ENCODE measurements around the gene PLCD3. TPM values are rescaled to one million over a fixed set of nuclear protein-coding genes. Genes with fewer than 3 reads are reported as not detected.

Gene PLCD3
- polyA plus RNA-seq, 1 donor from 2014 or later = 1.3 TPM

- TF ChIP-seq TAF1 (IDR thresholded peaks at IDR 0.05; ENCODE audit: low read depth) (no peak), POLR2AphosphoS5 (IDR thresholded peaks at IDR 0.05) (no peak), SMC3 (conservative IDR thresholded peaks at IDR 0.05; ENCODE audit: poor library complexity) (no peak), CTCF (IDR thresholded peaks at IDR 0.05; ENCODE audit: poor library complexity, severe bottlenecking) (no peak), MXI1 (conservative IDR thresholded peaks at IDR 0.05; ENCODE audit: poor library complexity, severe bottlenecking) (no peak), EP300 (conservative IDR thresholded peaks at IDR 0.05; ENCODE audit: poor library complexity, severe bottlenecking) (no peak), RAD21 (conservative IDR thresholded peaks at IDR 0.05) (no peak), EZH2 (IDR thresholded peaks at IDR 0.05; ENCODE audit: borderline replicate concordance, insufficient read depth, low read length, poor library complexity, severe bottlenecking) (no peak), REST (IDR thresholded peaks at IDR 0.05; ENCODE audit: borderline replicate concordance) (no peak)
- no peaks in the 10 kb centered on the region for H3K36me3 ChIP-seq (ENCODE audit: insufficient read depth, low read length)
- H3K27me3 ChIP-seq (ENCODE audit: insufficient read depth, low read depth, low read length) = no peaks in the 10 kb centered on the region
- H3K9ac ChIP-seq (ENCODE audit: low read length) = no peak overlapping the region
- no peaks in the 10 kb centered on the region for H3K9me2 ChIP-seq (ENCODE audit: insufficient read depth, low read length)
- H3K4me2 ChIP-seq (ENCODE audit: low read length) = no peak overlapping the region
- no peak overlapping the region for H2AFZ ChIP-seq (ENCODE audit: low read depth, low read length)
- no peak overlapping the region for H3K27ac ChIP-seq (ENCODE audit: low read length)
- H3F3A ChIP-seq (ENCODE audit: insufficient read depth, low read length, poor library complexity, severe bottlenecking) = no peaks in the 10 kb centered on the region
- no peaks in the 10 kb centered on the region for H4K20me1 ChIP-seq (ENCODE audit: insufficient read depth)
- no peaks in the 10 kb centered on the region for H3K79me2 ChIP-seq (replicated peaks; ENCODE audit: insufficient read depth, low read length)
- H3K4me3 ChIP-seq (ENCODE audit: low read length) = no peak overlapping the region
- H3K9me3 ChIP-seq (ENCODE audit: low read length) = no peaks in the 10 kb centered on the region
Observed at GRCh38 chr17:45170931-45171337, 38.6 kb upstream of the PLCD3 start.

- H3F3A ChIP-seq (ENCODE audit: insufficient read depth, low read length, poor library complexity, severe bottlenecking) = no peaks in the 10 kb centered on the region
- no peaks in the 10 kb centered on the region for H3K9me2 ChIP-seq (ENCODE audit: insufficient read depth, low read length)
- no peaks in the 10 kb centered on the region for H3K9me3 ChIP-seq (ENCODE audit: low read length)
- no peak overlapping the region for H3K4me2 ChIP-seq (ENCODE audit: low read length)
- no peaks in the 10 kb centered on the region for H3K27me3 ChIP-seq (ENCODE audit: insufficient read depth, low read depth, low read length)
- H2AFZ ChIP-seq (ENCODE audit: low read depth, low read length) = no peak overlapping the region
- H3K27ac ChIP-seq (ENCODE audit: low read length) = no peak overlapping the region
- H3K36me3 ChIP-seq (ENCODE audit: insufficient read depth, low read length) = no peaks in the 10 kb centered on the region
- H3K4me3 ChIP-seq (ENCODE audit: low read length) = no peak overlapping the region
- H3K9ac ChIP-seq (ENCODE audit: low read length) = no peak overlapping the region
- TF ChIP-seq MXI1 (conservative IDR thresholded peaks at IDR 0.05; ENCODE audit: poor library complexity, severe bottlenecking) (no peak), REST (IDR thresholded peaks at IDR 0.05; ENCODE audit: borderline replicate concordance) (no peak), CTCF (IDR thresholded peaks at IDR 0.05; ENCODE audit: poor library complexity, severe bottlenecking) (no peak), POLR2AphosphoS5 (IDR thresholded peaks at IDR 0.05) (no peak), SMC3 (conservative IDR thresholded peaks at IDR 0.05; ENCODE audit: poor library complexity) (no peak), RAD21 (conservative IDR thresholded peaks at IDR 0.05) (no peak), EP300 (conservative IDR thresholded peaks at IDR 0.05; ENCODE audit: poor library complexity, severe bottlenecking) (no peak), TAF1 (IDR thresholded peaks at IDR 0.05; ENCODE audit: low read depth) (no peak), EZH2 (IDR thresholded peaks at IDR 0.05; ENCODE audit: borderline replicate concordance, insufficient read depth, low read length, poor library complexity, severe bottlenecking) (no peak)
- no peaks in the 10 kb centered on the region for H3K79me2 ChIP-seq (replicated peaks; ENCODE audit: insufficient read depth, low read length)
- no peaks in the 10 kb centered on the region for H4K20me1 ChIP-seq (ENCODE audit: insufficient read depth)
Observed at GRCh38 chr17:45170280-45170930, 38.1 kb upstream of the PLCD3 start.
